Sigmoid colon (tissue), 7 donors: ENCODE results near the gene MRPL54. TPM values are rescaled to one million over a fixed set of nuclear protein-coding genes. Genes with fewer than 3 reads are reported as not detected.

Experiments
- DNase-seq: peaks from one replicate; pipeline ENCODE4 v3.0.0-alpha.2; 2019
- H3K27ac ChIP-seq, 4 donors: fragments of 200-600 bp; sonication (generic); one replicate each; pipeline ENCODE4 v1.5.1; 2016 to 2019; ENCODE audit warnings: mild to moderate bottlenecking in 1 of 4
- H3K27me3 ChIP-seq, 3 donors: fragments of 200-600 bp; sonication (generic); one replicate each; pipeline ENCODE4 v1.5.1; 2019; ENCODE audit warnings: mild to moderate bottlenecking in 1 of 3
- H3K36me3 ChIP-seq, 4 donors: fragments of 200-600 bp; sonication (generic); one replicate each; pipeline ENCODE4 v1.5.1; 2016 to 2019
- H3K4me1 ChIP-seq, 4 donors: fragments of 200-600 bp; sonication (generic); one replicate each; pipeline ENCODE4 v1.5.1; 2017 to 2019
- H3K4me3 ChIP-seq, 4 donors: fragments of 200-600 bp; sonication (generic); one replicate each; pipeline ENCODE4 v1.5.1; 2017 to 2019; ENCODE audit warnings: mild to moderate bottlenecking in 2 of 4, moderate library complexity in 1 of 4
- H3K9me3 ChIP-seq, 4 donors: fragments of 200-600 bp in 3 of 4; sonication (generic) in 3 of 4; one replicate each; pipeline versions ENCODE4 v1.5.1 to v1.6.1; 2013 to 2019
- CTCF ChIP-seq, 4 experiments: fragments of 450-650 bp in 3 of 4; fragments of 200-600 bp in 1 of 4; IDR thresholded peaks; one replicate each; pipeline ENCODE4 v1.5.1; 2016 to 2019; ENCODE audit warnings: antibody characterized with exemption in 4 of 4, mild to moderate bottlenecking in 3 of 4, moderate library complexity in 2 of 4
- EP300 ChIP-seq, 4 donors: sonication (generic); formaldehyde crosslinking; IDR thresholded peaks; one replicate each; pipeline ENCODE4 v1.6.1; 2017; ENCODE audit warnings: antibody characterized with exemption in 4 of 4
- POLR2A ChIP-seq, 2 donors: fragments of 450-650 bp; IDR thresholded peaks; one replicate each; pipeline ENCODE4 v1.6.1; 2016; ENCODE audit warnings: antibody characterized with exemption in 2 of 2, mild to moderate bottlenecking in 2 of 2, moderate library complexity in 2 of 2
- POLR2AphosphoS5 ChIP-seq, 4 donors: sonication (generic); formaldehyde crosslinking; IDR thresholded peaks; one replicate each; pipeline ENCODE4 v1.6.1; 2017; ENCODE audit warnings: antibody characterized with exemption in 4 of 4
- WGBS, 2 donors: extraction: QIAGEN DNeasy Blood & Tissue Kit; methylation state at CpG; one replicate each; pipeline ENCODE4 v1.1.7; 2013; 5-methylcytosine and 5-hydroxymethylcytosine counted together
- intact Hi-C: fragments of 100-400 bp; cut with DNase I; formaldehyde crosslinking; loops from one replicate; pipeline ENCODE4 v1.15.1; 2023
- polyA plus RNA-seq, 3 donors: library from polyadenylated mRNA; stranded (reverse); fragments of 200-250 nt; gene quantifications; one replicate each; pipeline ENCODE4 v1.2.3, GENCODE V29; 2013
- total RNA-seq, 4 donors: library from RNA; depleted of rRNA; stranded (reverse); fragments of >200 nt; gene quantifications; one replicate each; pipeline ENCODE4 v1.1.0, GENCODE V29; 2016
- donor health status: healthy with polysubstance abuse.
- donor health status: Bipolar disorder and iron deficiency.
- donor health status: healthy.

Gene MRPL54
- total and polyA plus RNA-seq, 7 donors = 80.6 to 185 (median 105) TPM

GRCh38 chr19:3775831-3776230 lies 13.3 kb downstream of the MRPL54 start:
- DNase-seq = no peak
- Histone ChIP-seq H3K9me3 (peaks cover 0 to 3% (median under 1%) of the 10 kb centered on the region in 4 donors), H3K4me1 (no peaks in the 10 kb centered on the region), H3K27ac (no peak overlapping the region), H3K4me3 (no peak overlapping the region), H3K36me3 (no peaks in the 10 kb centered on the region), H3K27me3 (peaks cover 0 to 10% (median 0%) of the 10 kb centered on the region in 3 donors)
- WGBS, 2 donors = 81 to 93% methylated on average over 5 of the region's 5 CpGs
- intact Hi-C loops = no loop called here
- no peak for TF ChIP-seq POLR2AphosphoS5 (IDR thresholded peaks at IDR 0.05)
- no peak for TF ChIP-seq EP300 (IDR thresholded peaks at IDR 0.05)
- no peak for TF ChIP-seq CTCF (IDR thresholded peaks at IDR 0.05)
- TF ChIP-seq POLR2A (IDR thresholded peaks at IDR 0.05) = no peak

GRCh38 chr19:3776479-3777040 lies 14.1 kb downstream of the MRPL54 start:
- Histone ChIP-seq H3K27me3 (peaks cover 0 to 5% (median 0%) of the 10 kb centered on the region in 3 donors), H3K4me1 (no peaks in the 10 kb centered on the region), H3K9me3 (peaks cover 2 to 10% (median 5%) of the 10 kb centered on the region in 4 donors), H3K27ac (no peak overlapping the region), H3K4me3 (no peak overlapping the region), H3K36me3 (no peaks in the 10 kb centered on the region)
- 89 to 90% methylated on average over 1 of the region's 1 CpG for WGBS, 2 donors
- intact Hi-C loops = no loop called here
- DNase-seq = no peak
- no peak for TF ChIP-seq POLR2A (IDR thresholded peaks at IDR 0.05)
- no peak for TF ChIP-seq CTCF (IDR thresholded peaks at IDR 0.05)
- TF ChIP-seq POLR2AphosphoS5 (IDR thresholded peaks at IDR 0.05) = no peak
- TF ChIP-seq EP300 (IDR thresholded peaks at IDR 0.05) = no peak

GRCh38 chr19:3778104-3778867 lies 15.8 kb downstream of the MRPL54 start:
- Histone ChIP-seq H3K27me3 (peaks cover 0 to 17% (median 15%) of the 10 kb centered on the region in 3 donors), H3K36me3 (no peaks in the 10 kb centered on the region), H3K27ac (no peak overlapping the region), H3K9me3 (peaks cover 12 to 20% (median 16%) of the 10 kb centered on the region in 4 donors), H3K4me3 (no peak overlapping the region), H3K4me1 (no peaks in the 10 kb centered on the region)
- no peak for TF ChIP-seq CTCF (IDR thresholded peaks at IDR 0.05)
- no peak for TF ChIP-seq POLR2AphosphoS5 (IDR thresholded peaks at IDR 0.05)
- no peak for TF ChIP-seq POLR2A (IDR thresholded peaks at IDR 0.05)
- no peak for TF ChIP-seq EP300 (IDR thresholded peaks at IDR 0.05)
- no peak for DNase-seq
- intact Hi-C loops = no loop called here
- 74 to 89% methylated on average over 37 of the region's 37 CpGs for WGBS, 2 donors

GRCh38 chr19:3778899-3779723 lies 16.6 kb downstream of the MRPL54 start:
- no peak for DNase-seq
- Histone ChIP-seq H3K4me1 (no peaks in the 10 kb centered on the region), H3K27me3 (peaks cover 0 to 25% (median 22%) of the 10 kb centered on the region in 3 donors), H3K9me3 (peaks cover 12 to 20% (median 16%) of the 10 kb centered on the region in 4 donors), H3K4me3 (no peak overlapping the region), H3K27ac (no peak overlapping the region), H3K36me3 (no peaks in the 10 kb centered on the region)
- intact Hi-C loops = no loop called here
- WGBS, 2 donors = 56 to 79% methylated on average over 44 of the region's 44 CpGs
- no peak for TF ChIP-seq POLR2AphosphoS5 (IDR thresholded peaks at IDR 0.05)
- no peak for TF ChIP-seq POLR2A (IDR thresholded peaks at IDR 0.05)
- TF ChIP-seq CTCF (IDR thresholded peaks at IDR 0.05) = no peak
- TF ChIP-seq EP300 (IDR thresholded peaks at IDR 0.05) = no peak
